K562 (cell line): Measurements from ENCODE around the gene ABR. TPM values are rescaled to one million over a fixed set of nuclear protein-coding genes. Genes with fewer than 3 reads are reported as not detected.

ENCODE experiments used
- ATAC-seq: fragments of 200-7000 bp; cut with Tn5 transposase; 3 replicates; pipeline ENCODE4 v1.9.1; 2020; ENCODE audit warnings: moderate library complexity
- BruUV-seq: library from RNA; stranded (reverse); fragments of 400-500 nt; replicated peaks from 2 replicates; lab custom pipeline; 2021; lab: Mats Ljungman, UMichigan
- CTCF ChIA-PET: fragments of 300-600 bp; formaldehyde crosslinking; extraction: SDS; loops from one replicate; lab custom pipeline; 2021; ENCODE audit warnings: low intra/inter-chr PET ratio; lab: Yijun Ruan, JAX
- POLR2A ChIA-PET: fragments of 300-600, 350-650 bp; sonication (Branson Sonifier 250); formaldehyde crosslinking; extraction: SDS; loops from one replicate; lab custom pipeline; 2021; ENCODE audit warnings: antibody characterized with exemption, inconsistent platforms; lab: Yijun Ruan, JAX
- DNase-seq, 4 experiments: peaks; one replicate each; pipeline versions ENCODE4 v3.0.0 to v3.0.0-alpha.2; 2011 to 2018; ENCODE audit warnings: low spot score in 3 of 4, mixed read lengths in 3 of 4; ENCODE audit errors: extremely low read depth in 1 of 4
- FAIRE-seq: peaks from 2 replicates; lab custom pipeline; 2011; peaks lifted over from hg19 to GRCh38; lab: Jason Lieb, UNC
- H2AFZ ChIP-seq: 2 replicates; pipeline ENCODE4 v1.6.0; 2011; ENCODE audit warnings: low read depth, low read length, control low read depth, inconsistent platforms
- H3K27ac ChIP-seq: fragments of 200-600 bp; 3 replicates; pipeline ENCODE4 v1.8.0; 2011; ENCODE audit warnings: low read depth, mild to moderate bottlenecking, control low read depth, inconsistent platforms, low read length, moderate library complexity, mixed read lengths; ENCODE audit errors: extremely low read depth
- H3K27me3 ChIP-seq, 2 experiments: fragments of 300-600 bp in 1 of 2; 2 replicates in 1 of 2; 3 replicates in 1 of 2; pipeline versions ENCODE4 v1.6.0 to v1.8.0; 2011; ENCODE audit warnings: inconsistent platforms in 2 of 2, low read length in 2 of 2, mild to moderate bottlenecking in 1 of 2, mixed read lengths in 1 of 2, moderate library complexity in 1 of 2; ENCODE audit not compliant: control insufficient read depth in 2 of 2, insufficient read depth in 2 of 2
- H3K36me3 ChIP-seq: fragments of 300-600 bp; 3 replicates; pipeline ENCODE4 v1.8.0; 2011; ENCODE audit warnings: mild to moderate bottlenecking, low read length, inconsistent platforms; ENCODE audit not compliant: control insufficient read depth, insufficient read depth
- H3K4me1 ChIP-seq, 2 experiments: fragments of 200-600 bp in 1 of 2; replicated peaks in 1 of 2; 2 replicates in 1 of 2; 3 replicates in 1 of 2; pipeline versions ENCODE4 v1.5.1 to v1.8.0; 2011; ENCODE audit warnings: inconsistent platforms in 2 of 2, low read length in 2 of 2, mild to moderate bottlenecking in 1 of 2, mixed read lengths in 1 of 2, moderate library complexity in 1 of 2; ENCODE audit not compliant: control insufficient read depth in 2 of 2, insufficient read depth in 2 of 2
- H3K4me2 ChIP-seq: 2 replicates; pipeline ENCODE4 v1.6.1; 2011; ENCODE audit warnings: low read length, control low read depth, inconsistent platforms, mixed read lengths; ENCODE audit not compliant: insufficient read depth
- H3K4me3 ChIP-seq: fragments of 200-600 bp; sonication (generic), shearing (Covaris generic); 2 replicates; pipeline ENCODE4 v1.5.1; 2016; ENCODE audit warnings: control low read depth, inconsistent platforms
- H3K79me2 ChIP-seq: fragments of 200-600 bp; 3 replicates; pipeline ENCODE4 v1.8.0; 2011; ENCODE audit warnings: low read length, inconsistent platforms; ENCODE audit not compliant: control insufficient read depth, insufficient read depth
- H3K9ac ChIP-seq, 2 experiments: 2 replicates each; pipeline versions ENCODE4 v1.6.0 to v1.6.1; 2011; ENCODE audit warnings: low read depth in 2 of 2, low read length in 2 of 2, control low read depth in 1 of 2, inconsistent platforms in 1 of 2, mild to moderate bottlenecking in 1 of 2, mixed read lengths in 1 of 2; ENCODE audit not compliant: insufficient read depth in 1 of 2
- H3K9me1 ChIP-seq: one replicate; pipeline ENCODE4 v1.6.0; 2011; ENCODE audit warnings: inconsistent platforms, mild to moderate bottlenecking, low read length, moderate library complexity; ENCODE audit not compliant: control insufficient read depth, insufficient read depth
- H3K9me3 ChIP-seq: replicated peaks from 2 replicates; pipeline ENCODE4 v1.5.1; 2011; ENCODE audit warnings: low read depth, low read length, inconsistent platforms; ENCODE audit not compliant: control insufficient read depth, insufficient read depth
- H4K20me1 ChIP-seq: replicated peaks from 2 replicates; pipeline ENCODE4 v1.6.1; 2011; ENCODE audit warnings: low read length, inconsistent platforms, mixed read lengths; ENCODE audit not compliant: control insufficient read depth, insufficient read depth
- ATF7 ChIP-seq: fragments of 450-650 bp; IDR thresholded peaks from 2 replicates; pipeline ENCODE4 v1.7.1; 2014; ENCODE audit warnings: mild to moderate bottlenecking, moderate library complexity
- CCAR2 ChIP-seq: fragments of 200-400 bp; formaldehyde crosslinking; IDR thresholded peaks from 2 replicates; pipeline ENCODE4 v1.6.1; 2017; ENCODE audit warnings: mild to moderate bottlenecking, low read depth, low read length
- MYC ChIP-seq, 2 experiments: fragments of 250-450 bp in 1 of 2; sonication (Bioruptor Pico) in 1 of 2; IDR thresholded peaks; 2 replicates each; pipeline versions ENCODE4 v1.5.1 to v1.6.1; 2012 to 2021; ENCODE audit warnings: low read depth in 2 of 2, borderline replicate concordance in 1 of 2, improper control_type of control experiment in 1 of 2, low read length in 1 of 2, mild to moderate bottlenecking in 1 of 2, moderate library complexity in 1 of 2
- SUPT5H ChIP-seq: fragments of 450-650 bp; IDR thresholded peaks from 2 replicates; pipeline ENCODE4 v1.6.1; 2016
- ZNF668 ChIP-seq: fragments of 250-450 bp; sonication (Bioruptor Pico); IDR thresholded peaks from 2 replicates; pipeline ENCODE4 v1.8.0; 2022; ENCODE audit warnings: mild to moderate bottlenecking, inconsistent platforms
- ZNF76 ChIP-seq: fragments of 250-450 bp; sonication (Bioruptor Pico); IDR thresholded peaks from 2 replicates; pipeline ENCODE4 v1.4.0; 2020; ENCODE audit warnings: mild to moderate bottlenecking, moderate library complexity, borderline replicate concordance
- WGBS: fragments of 100-300 bp; shearing (Covaris generic); methylation state at CpG from one replicate; pipeline ENCODE4 v1.1.6; 2016; ENCODE audit warnings: low coverage, mixed read lengths; ENCODE audit not compliant: insufficient coverage; ENCODE audit errors: missing lambda C conversion rate; 5-methylcytosine and 5-hydroxymethylcytosine counted together
- in situ Hi-C: fragments of 300-500 bp; cut with MboI; formaldehyde crosslinking; loops from 4 replicates; pipeline ENCODE4 v1.15.0; 2018; ENCODE audit warnings: inconsistent platforms, mixed read lengths
- intact Hi-C: fragments of 100-400 bp; cut with micrococcal nuclease; formaldehyde crosslinking; loops from 2 replicates; pipeline ENCODE4 v1.14.2; 2022
- polyA plus RNA-seq, 8 experiments: library from polyadenylated mRNA; depleted of rRNA in 4 of 8; stranded (reverse) in 5 of 8; unstranded in 3 of 8; fragments of >200 nt; fragmentation: Nextera tagmentation in 2 of 8; fragmentation: Illumina TruSeq in 1 of 8; extraction: Ambion mirVana in 2 of 8; extraction: Trizol in 1 of 8; gene quantifications; 2 replicates each; pipeline versions ENCODE4 v1.2.1 to v1.2.3, GENCODE V29; 2011 to 2014; ENCODE audit warnings: inconsistent platforms in 1 of 8, missing spikeins in 1 of 8
- total RNA-seq, 7 experiments: library from RNA; depleted of rRNA in 6 of 7; stranded (reverse); fragments of >200 nt in 6 of 7; fragmentation: Illumina TruSeq in 2 of 7; extraction: Trizol in 2 of 7; gene quantifications; 2 replicates each; pipeline versions ENCODE4 v1.2.1 to v1.2.3, GENCODE V29; 2011 to 2021; ENCODE audit warnings: low replicate concordance in 1 of 7
- TF ChIP-seq, protein P1 (sequence below): fragments of 450-650 bp; IDR thresholded peaks from 2 replicates; pipeline ENCODE4 v1.6.1; 2016; ENCODE audit warnings: borderline replicate concordance

ABR gene
- total and polyA plus RNA-seq, 9 of the 15 experiments (the other 6 are each of a cell fraction or from before 2014, with no cell fraction given) = 0.07 to 1.6 (median 0.37) TPM; not detected in 1

DNA sequence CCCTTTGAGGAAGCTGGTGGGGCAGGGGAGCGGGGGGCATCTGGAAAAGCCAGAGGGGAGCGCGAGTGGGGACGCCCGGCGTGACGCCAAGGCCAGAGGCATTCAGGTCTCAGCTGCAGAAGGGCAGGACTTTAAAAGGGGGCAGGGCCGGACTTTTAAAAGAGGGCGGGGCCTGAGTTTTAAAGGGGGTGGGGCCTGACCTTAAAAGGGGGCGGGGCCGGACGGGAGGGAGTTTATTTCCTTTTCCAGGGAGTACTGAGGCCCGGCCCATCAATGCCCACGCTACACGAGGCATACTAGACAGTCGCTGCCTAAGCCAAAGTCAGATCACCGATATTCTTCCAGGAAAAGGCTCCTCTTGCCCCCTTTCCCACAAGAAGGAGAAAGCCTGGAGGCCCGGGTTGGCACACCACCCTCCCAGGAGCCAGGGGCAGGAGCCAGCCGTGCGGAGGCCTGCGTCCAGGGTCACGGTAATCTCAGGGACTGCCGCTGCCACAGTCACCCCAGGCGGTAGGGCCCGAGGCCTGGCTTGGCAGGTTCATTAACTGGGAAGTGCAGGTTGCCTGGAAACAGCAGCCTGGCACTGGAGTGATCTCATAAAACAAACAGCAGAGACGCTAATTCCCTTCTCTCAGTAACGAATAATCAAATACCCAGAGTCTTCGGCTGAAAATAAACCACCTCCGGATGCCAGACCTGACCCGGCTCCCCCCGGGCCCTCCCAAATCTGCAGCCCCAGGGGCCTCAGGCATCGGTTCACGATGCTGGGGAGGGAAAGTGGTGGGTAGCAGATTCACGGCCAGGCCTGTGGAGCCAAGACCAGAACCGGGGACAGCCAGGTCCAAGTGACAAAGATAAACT is 92.2 kb downstream of the ABR start:
- CTCF ChIA-PET = no interaction called here
- no peak for TF ChIP-seq MYC (IDR thresholded peaks at IDR 0.05; ENCODE audit: low read depth, low read length)
- no peak for TF ChIP-seq MYC (CRISPR knock-in tag; IDR thresholded peaks at IDR 0.05; ENCODE audit: borderline replicate concordance, low read depth)
- TF ChIP-seq ATF7 = no peak
- no peak for TF ChIP-seq ZNF76
- no peak for TF ChIP-seq ZNF668
- TF ChIP-seq SUPT5H = no peak
- TF ChIP-seq CCAR2 = no peak
- TF ChIP-seq, protein P1, sequence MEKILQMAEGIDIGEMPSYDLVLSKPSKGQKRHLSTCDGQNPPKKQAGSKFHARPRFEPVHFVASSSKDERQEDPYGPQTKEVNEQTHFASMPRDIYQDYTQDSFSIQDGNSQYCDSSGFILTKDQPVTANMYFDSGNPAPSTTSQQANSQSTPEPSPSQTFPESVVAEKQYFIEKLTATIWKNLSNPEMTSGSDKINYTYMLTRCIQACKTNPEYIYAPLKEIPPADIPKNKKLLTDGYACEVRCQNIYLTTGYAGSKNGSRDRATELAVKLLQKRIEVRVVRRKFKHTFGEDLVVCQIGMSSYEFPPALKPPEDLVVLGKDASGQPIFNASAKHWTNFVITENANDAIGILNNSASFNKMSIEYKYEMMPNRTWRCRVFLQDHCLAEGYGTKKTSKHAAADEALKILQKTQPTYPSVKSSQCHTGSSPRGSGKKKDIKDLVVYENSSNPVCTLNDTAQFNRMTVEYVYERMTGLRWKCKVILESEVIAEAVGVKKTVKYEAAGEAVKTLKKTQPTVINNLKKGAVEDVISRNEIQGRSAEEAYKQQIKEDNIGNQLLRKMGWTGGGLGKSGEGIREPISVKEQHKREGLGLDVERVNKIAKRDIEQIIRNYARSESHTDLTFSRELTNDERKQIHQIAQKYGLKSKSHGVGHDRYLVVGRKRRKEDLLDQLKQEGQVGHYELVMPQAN = no peak
- TF ChIP-seq, all 486 proteins: peak for 0
- in situ Hi-C loops (no loop called here), intact Hi-C loops (no loop called here)
- peaks cover 6 to 38% of the 10 kb centered on the region in 2 experiments; a peak in 4 of 5 replicates for H3K27me3 ChIP-seq
- peaks cover 0 to 7% of the 10 kb centered on the region in 2 experiments; a peak in 2 of 5 replicates for H3K4me1 ChIP-seq
- no peaks in the 10 kb centered on the region for H3K79me2 ChIP-seq
- DNase-seq (peak; percentile 51 to 81 (median 76)), FAIRE-seq (no peak), ATAC-seq (peak; percentile 97)
- H3K4me2 ChIP-seq = no peak overlapping the region
- 37% methylated on average over 17 of the region's 35 CpGs for WGBS
- no peaks in the 10 kb centered on the region for H3K36me3 ChIP-seq
- H3K9me1 ChIP-seq = no peaks in the 10 kb centered on the region
- no peak overlapping the region for H3K9ac ChIP-seq
- H4K20me1 ChIP-seq = 0 out of 2 replicates have a peak, but pooled peaks cover 2% of the 10 kb centered on the region
- H3K9me3 ChIP-seq = no peaks in the 10 kb centered on the region
- no peak overlapping the region for H3K27ac ChIP-seq
- peak overlapping the region; percentile 55; the same call in 1 of the 2 replicates for H2AFZ ChIP-seq
- no TSS peak for BruUV-seq
- no peak overlapping the region for H3K4me3 ChIP-seq
- POLR2A ChIA-PET = interaction anchor here (0.6 kb wide), 1 partner anchor 162 kb away, joined by 3 read pairs; no protein-coding TSS in a partner anchor
